ENCODE data around the gene PHOSPHO2.

GRCh38 chr2:169664978-169665930, 29.0 kb upstream of the PHOSPHO2 start:
- TF ChIP-seq EZH2phosphoT487 (IDR thresholded peaks at IDR 0.05; ENCODE audit: unreplicated experiment) (no peak), EZH2 (IDR thresholded peaks at IDR 0.05; ENCODE audit: low read depth, unreplicated experiment) (no peak), CTCF (conservative IDR thresholded peaks at IDR 0.05; ENCODE audit: low read depth in 2 of 2) (no peak), POLR2AphosphoS5 (IDR thresholded peaks at IDR 0.05; ENCODE audit: low read depth) (no peak)
